Fibroblast of the aortic adventitia (primary cell): Measurements from ENCODE around the gene SMAD9. TPM values are rescaled to one million over a fixed set of nuclear protein-coding genes. Genes with fewer than 3 reads are reported as not detected.

Source experiments
- DNase-seq: peaks from one replicate; pipeline ENCODE4 v3.0.0-alpha.2; 2010; ENCODE audit warnings: low read depth
- H3K4me3 ChIP-seq: 2 replicates; pipeline ENCODE4 v1.5.1; 2011; ENCODE audit warnings: low read depth, mild to moderate bottlenecking, control low read depth, low read length, moderate library complexity
- total RNA-seq: library from RNA; depleted of rRNA; stranded (reverse); fragments of >200 nt; gene quantifications from 2 replicates; pipeline ENCODE4 v1.2.3, GENCODE V29; 2012; ENCODE audit warnings: low replicate concordance
- TF ChIP-seq, protein P1 (sequence below): IDR thresholded peaks from 2 replicates; pipeline ENCODE4 v1.5.1; 2011; ENCODE audit warnings: mild to moderate bottlenecking, low read length, control low read depth, inconsistent platforms; ENCODE audit not compliant: insufficient read depth

Gene SMAD9
- total RNA-seq, 1 donor: 8.2 TPM

DNA sequence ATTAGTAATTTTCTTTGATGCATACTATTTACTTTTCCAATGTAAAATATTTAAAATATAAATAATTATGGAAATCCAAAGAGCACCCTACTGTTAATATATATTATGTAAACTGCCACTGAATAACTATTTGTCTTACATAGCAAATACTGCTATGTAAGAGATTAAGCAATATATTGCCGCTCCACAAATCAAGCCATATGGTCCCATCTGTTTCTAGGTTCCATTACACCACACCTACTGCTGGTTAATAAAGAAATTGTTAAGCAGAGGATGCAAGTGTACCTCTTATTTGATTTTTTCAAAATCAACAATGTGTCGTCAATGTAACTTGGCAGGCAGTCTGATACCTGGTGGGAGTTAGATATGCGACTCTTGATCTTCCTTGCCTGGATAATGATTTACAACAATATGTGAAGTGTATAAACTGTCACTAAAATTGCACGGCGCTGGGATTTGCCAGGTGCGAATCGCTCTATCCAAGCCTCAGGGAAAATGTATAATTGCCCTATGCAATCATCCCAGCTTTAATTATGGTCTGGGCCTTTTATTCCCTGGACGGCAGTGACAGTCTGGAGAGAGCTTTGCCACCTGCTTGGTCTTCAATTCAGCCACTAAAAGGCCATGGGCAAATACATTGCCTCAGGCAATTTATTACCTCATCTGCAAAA lies 16.0 kb downstream of the SMAD9 start:
- no peak overlapping the region for H3K4me3 ChIP-seq
- TF ChIP-seq, protein P1, sequence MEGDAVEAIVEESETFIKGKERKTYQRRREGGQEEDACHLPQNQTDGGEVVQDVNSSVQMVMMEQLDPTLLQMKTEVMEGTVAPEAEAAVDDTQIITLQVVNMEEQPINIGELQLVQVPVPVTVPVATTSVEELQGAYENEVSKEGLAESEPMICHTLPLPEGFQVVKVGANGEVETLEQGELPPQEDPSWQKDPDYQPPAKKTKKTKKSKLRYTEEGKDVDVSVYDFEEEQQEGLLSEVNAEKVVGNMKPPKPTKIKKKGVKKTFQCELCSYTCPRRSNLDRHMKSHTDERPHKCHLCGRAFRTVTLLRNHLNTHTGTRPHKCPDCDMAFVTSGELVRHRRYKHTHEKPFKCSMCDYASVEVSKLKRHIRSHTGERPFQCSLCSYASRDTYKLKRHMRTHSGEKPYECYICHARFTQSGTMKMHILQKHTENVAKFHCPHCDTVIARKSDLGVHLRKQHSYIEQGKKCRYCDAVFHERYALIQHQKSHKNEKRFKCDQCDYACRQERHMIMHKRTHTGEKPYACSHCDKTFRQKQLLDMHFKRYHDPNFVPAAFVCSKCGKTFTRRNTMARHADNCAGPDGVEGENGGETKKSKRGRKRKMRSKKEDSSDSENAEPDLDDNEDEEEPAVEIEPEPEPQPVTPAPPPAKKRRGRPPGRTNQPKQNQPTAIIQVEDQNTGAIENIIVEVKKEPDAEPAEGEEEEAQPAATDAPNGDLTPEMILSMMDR: no peak
- no peak for DNase-seq

DNA sequence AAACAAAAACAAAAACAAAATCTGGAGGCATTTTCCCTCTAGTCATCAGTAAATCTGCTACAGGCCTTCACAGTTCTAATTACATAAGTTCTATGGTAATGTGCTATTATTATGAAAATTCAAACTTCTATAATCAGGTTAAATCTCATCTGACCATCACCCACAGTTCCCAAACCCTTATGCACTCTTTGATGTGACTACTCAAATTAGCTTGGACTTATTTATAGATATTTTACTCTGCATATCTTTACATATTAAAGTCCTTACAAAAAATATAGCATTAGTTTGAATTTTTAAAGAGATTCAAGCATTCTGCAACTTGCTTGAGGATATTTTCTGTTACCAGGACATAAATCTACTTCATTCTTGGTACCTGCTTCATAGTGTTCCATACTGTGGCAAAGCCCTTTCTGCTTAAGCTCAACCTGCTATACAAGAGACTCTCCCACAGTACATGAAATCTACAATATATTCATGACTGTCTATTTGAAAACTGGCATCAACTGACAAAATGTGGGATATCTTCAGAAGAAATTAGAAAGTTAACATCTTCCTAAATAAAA lies 22.9 kb downstream of the SMAD9 start:
- TF ChIP-seq, protein P1: no peak
- DNase-seq: no peak
- H3K4me3 ChIP-seq: no peak overlapping the region

DNA sequence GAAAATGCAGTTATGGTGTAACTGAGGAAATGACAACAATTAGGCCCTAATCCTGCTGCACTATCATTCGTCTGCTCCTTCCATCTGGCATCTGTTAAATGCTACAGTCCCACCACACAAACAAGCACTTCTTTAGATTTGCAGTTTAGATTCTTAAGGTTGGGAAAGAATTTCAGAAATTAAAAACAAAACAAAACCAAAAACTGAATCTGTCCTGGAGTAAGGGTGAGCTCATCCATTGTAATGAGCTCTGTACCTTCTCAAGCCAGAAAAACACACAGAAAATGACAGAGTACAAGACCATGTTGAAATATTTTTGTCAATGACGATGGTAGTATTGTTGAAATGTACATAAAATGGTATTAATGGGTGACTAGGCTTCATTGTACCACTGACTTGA lies 28.3 kb downstream of the SMAD9 start:
- DNase-seq: peak; percentile 49
- TF ChIP-seq, protein P1: no peak
- no peak overlapping the region for H3K4me3 ChIP-seq

DNA sequence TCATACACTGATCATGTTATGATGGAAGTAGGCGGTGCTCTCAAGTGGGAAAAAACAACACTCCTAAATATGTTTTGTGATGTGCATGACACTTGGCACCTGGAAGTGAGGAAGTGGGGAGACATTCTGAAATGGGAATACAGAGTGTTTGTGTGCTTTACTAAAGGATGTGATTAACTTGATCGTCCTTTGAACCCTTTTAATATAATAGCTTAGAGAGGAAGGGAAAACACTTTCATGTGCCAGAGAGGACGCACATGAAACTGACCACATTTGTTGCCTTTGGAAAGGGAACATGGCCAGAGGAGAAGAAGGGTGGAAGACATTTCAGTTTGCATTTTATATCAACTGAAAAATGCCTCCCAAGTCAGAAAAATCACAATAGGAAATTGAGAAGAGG lies 31.4 kb downstream of the SMAD9 start:
- no peak overlapping the region for H3K4me3 ChIP-seq
- TF ChIP-seq, protein P1: no peak
- peak; percentile 24 for DNase-seq

DNA sequence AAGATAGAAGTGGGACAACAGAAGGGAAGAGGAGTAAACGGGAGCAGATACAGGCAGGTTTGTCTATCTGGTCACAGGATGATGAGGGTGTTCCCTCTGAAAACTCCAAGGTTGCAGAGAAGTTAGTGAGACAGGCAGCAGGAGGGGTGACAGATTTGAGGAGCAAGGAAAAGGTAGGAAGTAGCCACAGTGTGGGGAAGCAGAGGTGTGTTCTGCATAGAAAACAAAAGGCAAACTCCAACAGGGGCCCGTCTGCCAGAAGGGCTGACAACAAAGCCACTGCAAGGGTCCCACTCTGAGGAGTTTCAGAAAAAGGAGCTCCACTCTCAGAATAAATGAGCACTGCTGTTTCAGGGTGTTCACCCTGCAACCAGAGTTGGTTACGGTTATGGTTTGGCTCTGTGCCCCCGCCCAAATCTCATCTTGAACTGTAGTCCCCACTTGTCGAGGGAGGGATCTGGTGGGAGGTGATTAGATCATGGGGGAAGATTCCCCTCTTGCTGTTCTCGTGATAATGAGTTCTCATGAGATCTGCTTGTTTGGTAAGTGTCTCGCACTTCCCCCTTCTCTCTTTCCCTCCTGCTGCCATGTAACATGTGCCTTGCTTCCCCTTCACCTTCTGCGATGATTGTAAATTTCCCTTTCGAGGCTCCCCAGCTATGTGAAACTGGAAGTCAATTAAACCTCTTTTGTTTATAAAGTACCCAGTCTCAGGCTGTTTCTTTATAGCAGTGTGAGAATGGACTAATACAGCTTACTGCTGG lies 32.1 kb downstream of the SMAD9 start:
- no peak for DNase-seq
- H3K4me3 ChIP-seq: no peak overlapping the region
- TF ChIP-seq, protein P1: no peak

DNA sequence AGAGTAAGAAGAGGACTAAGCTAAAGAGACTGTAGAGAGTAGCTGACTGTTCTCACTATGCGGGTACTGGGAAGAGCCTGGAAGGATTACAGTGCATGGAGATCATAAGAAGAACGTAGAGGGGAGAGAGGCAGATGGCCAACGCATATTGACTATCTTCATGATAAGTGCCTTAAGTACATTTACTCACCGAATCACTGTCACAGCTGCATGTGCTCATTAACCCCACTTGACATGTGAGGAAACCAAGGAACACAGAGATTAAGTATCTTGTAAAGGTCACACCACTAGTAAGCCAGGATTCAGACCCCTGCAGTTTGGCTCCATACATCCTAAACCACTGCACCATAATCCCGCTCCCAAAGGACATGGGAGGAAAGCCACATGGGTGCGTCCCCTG lies 34.1 kb downstream of the SMAD9 start:
- H3K4me3 ChIP-seq: no peak overlapping the region
- DNase-seq: no peak
- TF ChIP-seq, protein P1: no peak
